Putamen (tissue), 1 donor: ENCODE results near the gene PDE6A.

ENCODE experiments used
- DNase-seq: peaks from one replicate; pipeline ENCODE4 v3.0.0-alpha.2; 2016; ENCODE audit warnings: low spot score

The PDE6A gene

GRCh38 chr5:149810856-149811255 is 133.7 kb downstream of the PDE6A start:
- DNase-seq = no peak

- no peak for DNase-seq
Observed at GRCh38 chr5:149809931-149810691, 134.5 kb downstream of the PDE6A start.

GRCh38 chr5:149808264-149808982 is 136.2 kb downstream of the PDE6A start:
- DNase-seq = no peak
